WTC11 (cell line): ENCODE measurements around the gene ALK.

ENCODE experiments used
- CTCF ChIP-seq: fragments of 200-600 bp; IDR thresholded peaks from 2 replicates; pipeline ENCODE4 v1.8.0; 2022; ENCODE audit warnings: antibody characterized with exemption
- E2F5 ChIP-seq: sonication (generic); formaldehyde crosslinking; IDR thresholded peaks from 2 replicates; pipeline ENCODE4 v1.8.1; 2022; ENCODE audit warnings: mild to moderate bottlenecking, moderate library complexity, missing genetic modification reagents
- MAX ChIP-seq: sonication (generic); formaldehyde crosslinking; IDR thresholded peaks from 2 replicates; pipeline ENCODE4 v1.8.0; 2022; ENCODE audit warnings: mild to moderate bottlenecking, missing genetic modification reagents
- NFYB ChIP-seq: sonication (generic); formaldehyde crosslinking; conservative IDR thresholded peaks from 2 replicates; pipeline ENCODE4 v1.8.0; 2022; ENCODE audit warnings: low read depth, missing genetic modification reagents
- ZNF121 ChIP-seq: sonication (generic); formaldehyde crosslinking; IDR thresholded peaks from 2 replicates; pipeline ENCODE4 v1.8.0; 2023; ENCODE audit warnings: missing genetic modification reagents

GRCh38 chr2:29164091-29164846, 757.1 kb downstream of the ALK start:
- no peak for TF ChIP-seq E2F5
- TF ChIP-seq NFYB: no peak
- TF ChIP-seq CTCF: no peak
- no peak for TF ChIP-seq MAX (CRISPR knock-in tag)
- no peak for TF ChIP-seq ZNF121 (CRISPR knock-in tag)
